ENCODE data around the gene CR1. TPM values are rescaled to one million over a fixed set of nuclear protein-coding genes. Genes with fewer than 3 reads are reported as not detected.

Gene CR1
- total and polyA plus RNA-seq, 2 of the 8 experiments (the other 6 are each of a cell fraction or from before 2014, with no cell fraction given): 0.15 to 0.22 TPM

GRCh38 chr1:207579436-207579799 lies 83.5 kb downstream of the CR1 start (continued):
- TF ChIP-seq USF2 (IDR thresholded peaks at IDR 0.05; ENCODE audit: low read length) (no peak), MAFK (IDR thresholded peaks at IDR 0.05; ENCODE audit: low read depth, low read length) (no peak), SUZ12 (IDR thresholded peaks at IDR 0.05; ENCODE audit: low read length) (no peak)
